GM18499 (cell line): ENCODE measurements around the gene ITGB1.

ENCODE experiments used
- ATAC-seq: cut with Tn5 transposase; IDR thresholded peaks from one replicate; pipeline ENCODE4 v1.9.1; 2021; ENCODE audit warnings: moderate number of reproducible peaks; ENCODE audit not compliant: insufficient read depth, unreplicated experiment

Gene ITGB1

GRCh38 chr10:32956365-32957197 lies 1.4 kb downstream of the ITGB1 start:
- ATAC-seq = no peak

DNA sequence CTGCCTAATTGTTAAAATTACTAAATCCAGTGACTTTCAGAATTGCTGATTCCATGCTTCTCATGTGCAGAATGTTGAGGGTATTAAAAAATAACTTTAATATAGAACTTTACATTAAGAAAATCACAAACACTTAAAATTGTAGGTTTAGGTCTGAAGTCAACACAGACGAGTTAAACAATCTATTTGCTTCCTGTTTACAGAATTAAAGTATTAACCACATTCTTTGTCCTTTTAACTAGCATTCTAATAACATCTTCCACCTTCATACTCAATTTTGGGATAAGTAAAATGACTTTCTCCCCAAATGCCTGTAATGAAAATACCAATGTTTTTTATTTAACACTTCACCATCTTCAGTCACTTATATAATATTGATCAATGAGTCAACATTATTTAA lies 2.2 kb downstream of the ITGB1 start:
- ATAC-seq = no peak

DNA sequence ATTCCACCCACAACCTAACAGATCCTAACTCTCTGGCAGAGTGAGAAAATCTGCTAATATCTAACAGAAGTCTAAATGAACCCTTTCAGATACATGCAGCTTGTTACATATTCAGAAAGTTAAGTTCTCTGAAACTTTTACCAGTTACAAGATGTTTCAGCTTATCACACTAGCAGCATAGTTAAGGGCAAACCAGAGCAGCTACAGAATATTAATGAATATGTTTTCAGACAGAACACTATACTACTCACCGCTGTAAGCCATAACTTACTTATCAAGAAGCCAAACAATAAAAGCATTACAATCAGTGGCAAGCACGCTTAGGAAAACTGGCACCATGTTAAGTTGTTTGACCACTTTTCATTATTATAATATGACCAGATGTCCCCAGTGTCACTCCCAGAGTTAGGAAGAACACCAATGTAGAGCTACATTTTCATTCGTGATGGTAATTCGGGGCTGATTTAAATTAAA lies 2.7 kb downstream of the ITGB1 start:
- no peak for ATAC-seq

- no peak for ATAC-seq
Observed at GRCh38 chr10:32954545-32955298, 3.3 kb downstream of the ITGB1 start.

GRCh38 chr10:32954080-32954479 lies 4.0 kb downstream of the ITGB1 start:
- no peak for ATAC-seq

DNA sequence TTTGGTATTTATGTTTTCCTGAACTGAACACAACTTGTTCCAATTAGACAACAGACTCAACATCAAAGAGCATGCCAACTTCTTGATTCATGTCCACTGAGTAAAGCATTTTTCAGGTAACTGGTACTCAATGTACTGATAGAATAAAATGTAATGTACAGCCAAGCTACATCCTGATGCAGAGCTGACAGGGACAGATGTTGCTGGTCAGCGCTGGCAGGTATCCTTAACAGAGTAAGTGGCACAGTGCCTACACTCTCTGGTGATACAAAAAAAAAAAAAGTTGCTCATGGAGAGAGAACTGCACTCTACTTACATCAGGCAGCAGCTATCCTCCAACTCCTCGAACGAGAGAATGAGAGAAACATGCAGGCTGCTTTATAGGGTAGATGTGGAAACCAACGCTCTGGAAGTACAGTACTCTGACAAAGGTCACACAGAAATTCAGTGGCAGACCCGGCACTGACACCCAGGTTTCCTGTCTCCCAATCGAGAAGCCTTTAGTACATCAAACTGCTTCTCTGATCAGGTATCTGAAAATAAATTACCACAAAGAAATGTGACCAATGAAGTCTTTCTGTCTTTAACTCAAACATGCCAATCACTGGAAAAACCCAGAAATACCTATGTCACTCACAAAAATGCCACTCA lies 4.6 kb downstream of the ITGB1 start:
- ATAC-seq = no peak

DNA sequence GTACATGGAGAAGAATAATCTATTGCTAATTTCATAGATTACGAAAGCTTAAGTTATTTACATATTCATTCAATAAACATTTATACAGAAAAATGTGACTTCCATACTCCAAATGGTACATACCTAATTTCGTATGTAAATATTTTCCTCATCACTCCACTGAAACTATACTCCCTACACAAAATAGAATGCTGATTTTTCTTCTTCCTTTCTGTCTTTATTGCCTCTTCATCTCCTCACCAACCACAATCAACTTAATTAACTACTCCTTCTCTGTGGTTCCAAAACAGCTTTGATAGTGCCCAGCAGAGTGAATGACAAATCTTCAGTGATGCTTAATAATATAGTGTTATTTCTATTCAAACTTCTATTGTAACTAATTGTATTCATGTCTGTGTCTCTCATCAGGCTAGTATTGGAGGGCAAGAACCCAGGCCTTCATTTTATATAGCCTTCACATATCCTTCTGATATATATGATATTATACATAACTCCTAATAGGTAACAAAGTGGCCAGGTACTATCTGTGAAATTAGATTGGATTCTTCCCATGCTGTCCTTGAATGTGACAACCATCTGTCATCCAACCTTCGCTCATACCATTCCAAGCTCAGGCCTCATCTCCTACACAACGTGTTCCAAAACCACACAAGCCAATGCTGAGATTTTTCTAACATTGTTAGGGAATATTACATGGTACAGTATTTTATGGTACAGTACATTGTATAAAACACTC lies 5.3 kb downstream of the ITGB1 start:
- ATAC-seq = no peak

- ATAC-seq = no peak
Observed at GRCh38 chr10:32952094-32952493, 5.9 kb downstream of the ITGB1 start.

- no peak for ATAC-seq
Observed at GRCh38 chr10:32951111-32951510, 6.9 kb downstream of the ITGB1 start.

- no peak for ATAC-seq
Observed at GRCh38 chr10:32950591-32951108, 7.4 kb downstream of the ITGB1 start.

DNA sequence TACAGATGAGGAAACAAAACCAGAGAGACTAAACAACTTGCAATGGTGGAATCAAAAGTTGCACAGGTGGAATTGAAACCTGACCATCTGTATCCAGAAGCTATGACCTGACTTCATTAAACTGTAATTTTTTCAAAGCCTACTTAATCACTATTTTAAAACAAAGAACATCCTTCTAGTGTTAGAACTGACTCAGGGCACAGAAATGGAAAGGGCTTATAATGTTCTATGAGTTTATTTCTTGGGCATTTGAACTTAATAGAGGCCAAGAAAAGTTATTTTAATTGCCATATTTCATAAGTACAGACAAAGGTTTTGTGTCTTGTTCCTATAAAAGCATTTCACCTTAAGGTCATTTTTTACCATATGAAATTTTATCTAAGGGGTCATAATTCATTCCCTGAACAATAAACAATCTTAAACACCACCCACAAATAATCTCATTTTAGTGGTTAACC lies 8.8 kb downstream of the ITGB1 start:
- ATAC-seq = no peak

DNA sequence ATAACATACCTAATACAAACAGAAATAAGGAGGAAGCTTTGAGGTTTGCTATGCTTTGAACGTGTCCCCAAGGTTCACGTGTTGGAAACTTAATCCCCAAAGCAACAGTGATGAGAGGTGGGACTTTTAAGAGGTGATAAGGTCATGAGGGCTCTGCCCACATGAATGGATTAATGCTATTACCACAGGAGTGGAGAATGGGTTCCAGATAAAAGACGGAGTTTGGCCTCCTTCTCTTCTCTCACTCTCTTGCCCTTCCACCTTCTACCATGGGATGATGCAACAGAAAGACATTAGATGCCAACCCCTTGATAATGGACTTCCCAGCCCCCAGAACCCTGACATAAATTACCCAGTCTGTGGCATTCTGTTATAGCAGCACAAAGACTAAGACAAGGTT lies 9.6 kb downstream of the ITGB1 start:
- ATAC-seq = no peak

DNA sequence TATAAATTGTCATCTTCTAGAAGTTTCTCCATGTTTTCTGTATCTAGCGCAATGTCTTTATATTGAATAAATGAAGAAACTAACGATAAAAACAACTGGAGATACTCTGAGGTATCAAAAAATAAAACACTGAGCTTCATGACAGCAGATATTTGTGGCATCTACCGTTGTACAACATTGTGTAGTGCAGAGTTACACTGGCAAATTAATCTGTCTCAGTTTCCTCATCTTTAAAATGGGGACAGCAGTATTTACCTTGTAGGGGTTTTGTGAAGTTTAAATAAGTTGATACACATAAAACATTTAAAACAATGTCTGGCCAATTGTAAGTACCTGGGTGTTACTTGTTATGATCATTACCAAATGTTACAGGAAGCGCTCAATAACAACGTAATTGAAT lies 10.4 kb downstream of the ITGB1 start:
- ATAC-seq = no peak

DNA sequence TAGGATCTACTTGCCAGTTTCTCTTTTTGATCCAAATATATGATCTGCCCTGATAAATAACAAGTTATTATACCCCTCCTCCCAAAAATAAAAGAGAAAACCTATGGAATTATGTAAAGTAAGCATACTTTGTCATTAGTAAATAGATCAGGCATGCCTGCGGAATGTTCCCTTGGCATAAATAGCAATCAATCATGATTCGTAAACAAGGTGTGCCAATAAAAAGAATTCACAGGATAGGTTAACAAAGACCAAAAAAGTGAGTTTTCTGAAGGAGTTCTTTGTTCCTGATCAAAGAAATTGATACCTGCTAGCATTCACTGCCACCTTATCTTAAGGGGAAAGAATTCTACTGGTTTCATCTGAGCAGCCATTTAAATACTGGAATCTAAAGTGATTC lies 11.9 kb downstream of the ITGB1 start:
- no peak for ATAC-seq

DNA sequence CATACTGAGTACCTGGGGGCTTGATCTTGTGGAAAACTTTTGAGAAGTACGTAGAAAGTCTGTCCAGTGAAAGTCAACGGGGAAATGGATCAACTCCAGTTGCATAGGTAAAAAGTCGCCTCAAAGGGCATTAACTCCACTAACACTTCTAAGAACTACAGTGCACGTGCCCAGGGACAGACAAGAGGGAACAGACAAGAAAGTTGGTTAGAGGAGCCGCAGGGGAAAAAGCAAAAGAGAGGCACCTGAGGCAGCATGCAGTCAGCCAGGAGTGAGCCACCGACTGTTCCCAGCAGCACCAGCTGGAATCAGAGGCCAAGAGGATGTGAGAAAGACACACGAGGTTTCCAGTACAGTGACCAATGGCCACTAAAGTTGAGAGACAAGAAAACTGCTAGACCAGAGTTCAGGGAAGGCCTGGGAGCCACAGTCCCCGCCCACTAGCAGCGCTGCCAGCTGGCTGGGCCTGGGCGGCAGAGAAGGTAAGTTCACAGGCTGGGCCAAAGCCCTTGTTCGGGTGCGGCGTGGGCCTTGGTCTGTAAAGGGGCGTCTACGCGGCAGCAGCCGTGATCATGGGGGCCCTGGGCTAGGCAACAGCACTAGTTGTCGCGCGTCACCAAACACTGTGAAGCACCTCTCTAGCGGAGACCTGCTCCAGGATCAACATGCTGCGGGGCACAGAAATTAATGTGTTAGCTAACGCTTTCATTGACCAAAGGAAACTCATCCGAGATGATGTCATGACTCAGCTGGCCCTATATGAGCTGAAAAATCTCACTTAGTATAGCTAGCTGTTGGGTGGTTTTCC lies 14.0 kb downstream of the ITGB1 start:
- ATAC-seq = peak; percentile 5

DNA sequence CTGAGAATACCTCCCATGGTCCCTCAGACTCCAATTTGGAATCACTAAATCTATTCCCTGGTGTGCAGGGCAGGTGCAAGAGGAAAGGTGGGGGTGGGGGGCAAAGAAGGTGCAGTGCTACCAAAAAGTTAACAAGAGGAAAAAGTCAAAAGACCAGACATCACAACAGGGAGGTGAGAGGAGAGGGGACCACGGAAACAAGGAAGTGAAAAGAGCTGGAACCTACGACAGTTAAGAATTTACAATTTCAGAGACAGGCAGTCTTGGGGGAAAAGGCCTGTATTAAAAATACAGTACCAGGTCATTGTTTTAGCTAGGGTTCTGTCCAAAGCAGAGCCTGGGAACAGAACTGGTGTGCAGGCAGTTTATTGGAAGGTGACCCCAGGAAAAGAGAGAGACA lies 14.6 kb downstream of the ITGB1 start:
- ATAC-seq = peak; percentile 62

- ATAC-seq = no peak
Observed at GRCh38 chr10:32942081-32942480, 15.9 kb downstream of the ITGB1 start.

DNA sequence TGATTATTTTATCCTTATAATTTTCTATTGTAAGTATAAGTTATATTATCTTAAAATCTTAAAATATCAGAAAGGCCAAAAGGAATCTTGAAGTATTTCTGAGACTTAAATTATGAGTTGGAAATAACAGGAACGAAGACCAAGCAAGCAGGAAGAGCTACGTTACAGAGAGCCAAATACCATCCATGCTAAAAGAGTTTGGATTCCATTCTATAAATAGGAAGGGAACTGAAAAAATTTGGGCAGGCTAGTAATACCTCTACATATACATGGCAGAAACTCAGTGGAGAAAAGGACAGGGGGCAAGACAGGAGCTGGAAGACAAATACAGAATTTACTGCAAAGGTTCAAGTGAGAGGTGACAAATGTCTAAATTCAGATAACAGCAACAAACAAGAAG lies 16.7 kb downstream of the ITGB1 start:
- no peak for ATAC-seq
